HS-5 (cell line): ENCODE measurements around the gene CPNE9.

Source experiments
- DNase-seq: peaks from one replicate; pipeline ENCODE4 v3.0.0-alpha.2; 2012; ENCODE audit warnings: low read depth

Gene CPNE9

GRCh38 chr3:9778143-9779074 is 74.8 kb downstream of the CPNE9 start:
- DNase-seq, result peak; percentile 23

GRCh38 chr3:9779075-9779593 is 75.5 kb downstream of the CPNE9 start:
- DNase-seq, result no peak
